SH-SY5Y (cell line): ENCODE measurements around the gene TCF20.

ENCODE experiments used
- GATA2 ChIP-seq: IDR thresholded peaks from 2 replicates; pipeline ENCODE4 v1.6.1; 2011; ENCODE audit warnings: mild to moderate bottlenecking, low read depth, low read length
- GATA3 ChIP-seq: IDR thresholded peaks from 2 replicates; pipeline ENCODE4 v1.6.1; 2011; ENCODE audit warnings: low read depth, mild to moderate bottlenecking, low read length, moderate library complexity

DNA sequence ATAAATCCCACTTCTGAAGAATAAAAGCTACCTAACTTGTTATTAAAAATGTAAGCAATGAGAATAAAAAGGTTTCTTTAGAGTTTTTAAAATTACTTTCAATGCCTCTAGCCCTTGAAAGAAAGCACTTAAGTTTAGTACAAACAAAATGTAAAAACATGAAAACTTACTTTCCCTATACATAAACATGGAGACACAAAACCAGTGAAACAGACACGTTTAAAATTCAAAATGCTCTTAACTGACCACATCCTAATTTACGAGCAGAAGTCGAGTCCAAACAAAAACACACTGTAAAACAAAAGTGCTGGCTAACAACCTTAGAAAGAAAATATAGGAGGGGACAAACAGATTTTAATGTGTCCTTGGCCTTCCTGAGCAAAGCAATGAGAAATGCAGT, 36.6 kb downstream of the TCF20 start:
- no peak for TF ChIP-seq GATA2
- no peak for TF ChIP-seq GATA3
